ENCODE measurements around the gene SCP2D1.

GRCh38 chr20:18831830-18832499 lies 18.4 kb downstream of the SCP2D1 start:
- no peak for TF ChIP-seq CTCF (conservative IDR thresholded peaks at IDR 0.05 in 1 of 2, IDR thresholded peaks at IDR 0.05 in 1 of 2; ENCODE audit: low read depth in 1 of 2, low read length in 2 of 2)
- TF ChIP-seq EZH2 (IDR thresholded peaks at IDR 0.05; ENCODE audit: low read length, missing control alignments) = no peak

All from fibroblast of lung (primary cell).